MCF 10A (cell line): ENCODE results near the gene TFF3. TPM values are rescaled to one million over a fixed set of nuclear protein-coding genes. Genes with fewer than 3 reads are reported as not detected.

Source experiments
- BruUV-seq: library from RNA; stranded (reverse); fragments of 400-500 nt; replicated peaks from 2 replicates; lab custom pipeline; 2021; lab: Mats Ljungman, UMichigan
- CTCF ChIA-PET: fragments of 300-600 bp; sonication (Branson Sonifier 250); formaldehyde crosslinking; extraction: SDS; loops from one replicate; lab custom pipeline; 2021; ENCODE audit warnings: antibody characterized with exemption, inconsistent platforms; lab: Yijun Ruan, JAX
- POLR2A ChIA-PET: fragments of 300-600, 350-650 bp; sonication (Branson Sonifier 250); formaldehyde crosslinking; extraction: SDS; loops from one replicate; lab custom pipeline; 2020; ENCODE audit warnings: antibody characterized with exemption, inconsistent platforms; lab: Yijun Ruan, JAX
- DNase-seq: peaks from one replicate; pipeline ENCODE4 v3.0.0-alpha.2; 2018; ENCODE audit not compliant: unreplicated experiment
- H3K27ac Mint-ChIP-seq: one replicate; pipeline ENCODE4 v1.8.0; 2022; ENCODE audit warnings: mild to moderate bottlenecking, low read depth, mixed read lengths; ENCODE audit not compliant: unreplicated experiment
- H3K27me3 Mint-ChIP-seq: one replicate; pipeline ENCODE4 v1.8.0; 2022; ENCODE audit warnings: mixed read lengths; ENCODE audit not compliant: insufficient read depth, unreplicated experiment
- H3K36me3 Mint-ChIP-seq: one replicate; pipeline ENCODE4 v1.8.0; 2022; ENCODE audit warnings: mild to moderate bottlenecking, moderate library complexity, mixed read lengths; ENCODE audit not compliant: insufficient read depth, unreplicated experiment
- H3K4me1 Mint-ChIP-seq: one replicate; pipeline ENCODE4 v1.8.0; 2022; ENCODE audit warnings: mixed read lengths; ENCODE audit not compliant: insufficient read depth, unreplicated experiment
- H3K4me3 Mint-ChIP-seq: one replicate; pipeline ENCODE4 v1.8.0; 2022; ENCODE audit warnings: mild to moderate bottlenecking, moderate library complexity, mixed read lengths; ENCODE audit not compliant: unreplicated experiment
- H3K9me3 Mint-ChIP-seq: one replicate; pipeline ENCODE4 v1.8.0; 2022; ENCODE audit warnings: mixed read lengths; ENCODE audit not compliant: unreplicated experiment
- CTCF ChIP-seq: fragments of 200-600 bp; IDR thresholded peaks from one replicate; pipeline ENCODE4 v1.8.0; 2022; ENCODE audit warnings: antibody characterized with exemption, mild to moderate bottlenecking; ENCODE audit not compliant: unreplicated experiment
- intact Hi-C: fragments of 100-400 bp; cut with micrococcal nuclease; formaldehyde crosslinking; loops from 2 replicates; pipeline ENCODE4 v1.14.1; 2022
- total RNA-seq: library from RNA; stranded (reverse); gene quantifications from 2 replicates; pipeline ENCODE4 v1.2.3, GENCODE V29; 2022

Gene TFF3
- total RNA-seq, 1 experiment from 2014 or later, result not detected

GRCh38 chr21:42303443-42303842 lies 11.8 kb downstream of the TFF3 start:
- no peak for DNase-seq
- no peaks in the 10 kb centered on the region for H3K27me3 Mint-ChIP-seq
- no TSS peak for BruUV-seq
- ChIA-PET POLR2A (interaction anchor here (0.6 kb wide), 1 partner anchor 187 kb away, joined by 5 read pairs; no protein-coding TSS in a partner anchor), CTCF (interaction anchor here (0.6 kb wide), 1 partner anchor 439 kb away, joined by 4 read pairs; no protein-coding TSS in a partner anchor)
- H3K27ac Mint-ChIP-seq, result no peak overlapping the region
- intact Hi-C loops, result no loop called here
- no peaks in the 10 kb centered on the region for H3K4me1 Mint-ChIP-seq
- no peaks in the 10 kb centered on the region for H3K9me3 Mint-ChIP-seq
- no peak for TF ChIP-seq CTCF
- H3K36me3 Mint-ChIP-seq, result no peaks in the 10 kb centered on the region
- H3K4me3 Mint-ChIP-seq, result no peak overlapping the region

DNA sequence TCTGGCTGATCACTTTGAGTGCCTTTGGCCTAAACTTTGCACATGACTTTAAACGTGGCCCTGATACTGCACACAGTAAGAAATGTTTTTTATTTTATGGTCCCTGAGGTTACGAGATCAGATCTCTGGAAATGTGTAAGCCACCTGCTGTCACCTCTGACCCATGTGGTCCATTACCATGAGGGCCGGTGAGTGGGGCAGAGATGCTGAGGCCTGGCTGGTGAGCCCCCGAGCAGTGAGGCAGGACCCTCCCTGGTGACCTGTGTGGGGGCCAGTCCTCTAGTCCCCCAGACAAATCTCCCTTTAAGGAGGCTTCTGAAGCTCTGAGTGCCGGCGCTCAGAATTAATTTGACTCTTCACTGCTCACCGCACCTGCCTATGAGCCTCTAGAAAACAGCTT lies 12.4 kb downstream of the TFF3 start:
- Mint-ChIP-seq H3K9me3 (no peaks in the 10 kb centered on the region), H3K27ac (no peak overlapping the region), H3K4me3 (no peak overlapping the region), H3K27me3 (no peaks in the 10 kb centered on the region), H3K4me1 (no peaks in the 10 kb centered on the region), H3K36me3 (no peaks in the 10 kb centered on the region)
- POLR2A ChIA-PET, result interaction anchor here (0.6 kb wide), 1 partner anchor 186 kb away, joined by 5 read pairs; no protein-coding TSS in a partner anchor
- CTCF ChIA-PET, result interaction anchor here (0.6 kb wide), 1 partner anchor 135 kb away, joined by 4 read pairs; no protein-coding TSS in a partner anchor
- BruUV-seq, result no TSS peak
- TF ChIP-seq CTCF, result no peak
- DNase-seq, result no peak
- intact Hi-C loops, result no loop called here

DNA sequence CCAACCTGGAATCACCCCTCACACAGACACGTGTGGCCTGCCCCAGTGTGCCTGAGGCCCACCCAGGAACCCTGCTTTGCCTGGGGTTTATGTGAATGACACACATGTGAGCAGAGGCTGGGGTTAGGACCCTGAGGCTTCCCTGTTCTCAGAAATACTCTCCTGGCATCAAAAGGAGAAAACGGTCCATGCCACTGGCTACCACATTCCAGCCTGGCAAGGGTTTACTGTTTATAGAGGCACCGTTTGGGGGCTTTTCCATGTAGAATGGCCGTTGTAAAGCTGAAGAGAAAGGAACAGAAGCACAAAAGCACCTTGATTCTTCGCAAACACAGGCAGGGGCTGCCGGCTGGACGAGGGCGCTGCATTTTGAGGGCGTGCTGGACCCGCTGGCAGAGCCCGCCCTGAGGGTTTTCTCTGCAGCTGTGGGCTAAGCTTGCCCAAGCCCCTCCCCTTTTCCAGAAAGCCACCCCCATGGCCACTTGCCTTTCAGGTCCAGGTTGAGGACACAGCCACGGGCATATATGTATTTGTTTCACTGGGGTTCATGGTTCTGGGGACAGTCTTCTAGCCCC lies 13.0 kb downstream of the TFF3 start:
- no peak for TF ChIP-seq CTCF

GRCh38 chr21:42301371-42302075 lies 13.7 kb downstream of the TFF3 start:
- ChIA-PET CTCF (interaction anchor here (0.9 to 1.2 kb wide), 2 partner anchors 8 to 9 kb away, joined by 3 to 5 read pairs; no protein-coding TSS in a partner anchor), POLR2A (interaction anchor here (0.7 kb wide), 1 partner anchor 153 kb away, joined by 3 read pairs; no protein-coding TSS in a partner anchor)
- BruUV-seq, result no TSS peak
- intact Hi-C loops, result no loop called here
- H3K27ac Mint-ChIP-seq, result no peak overlapping the region
- no peak for TF ChIP-seq CTCF
- no peak overlapping the region for H3K4me3 Mint-ChIP-seq
- H3K27me3 Mint-ChIP-seq, result no peaks in the 10 kb centered on the region
- DNase-seq, result no peak
- no peaks in the 10 kb centered on the region for H3K36me3 Mint-ChIP-seq
- no peaks in the 10 kb centered on the region for H3K4me1 Mint-ChIP-seq
- no peaks in the 10 kb centered on the region for H3K9me3 Mint-ChIP-seq

More for the DNA sequence above, 13.0 kb downstream of the TFF3 start:
- CTCF ChIA-PET, result interaction anchor here (0.9 kb wide), 1 partner anchor 8 kb away, joined by 3 read pairs; no protein-coding TSS in a partner anchor
- no TSS peak for BruUV-seq
- Mint-ChIP-seq H3K9me3 (no peaks in the 10 kb centered on the region), H3K36me3 (no peaks in the 10 kb centered on the region), H3K27me3 (no peaks in the 10 kb centered on the region), H3K27ac (no peak overlapping the region), H3K4me3 (no peak overlapping the region), H3K4me1 (no peaks in the 10 kb centered on the region)
- POLR2A ChIA-PET, result interaction anchor here (0.7 kb wide), 1 partner anchor 154 kb away, joined by 3 read pairs; no protein-coding TSS in a partner anchor
- no peak for DNase-seq
- intact Hi-C loops, result no loop called here
